LNCAP (cell line): ENCODE results near the gene TMTC2.

Experiments used
- CTCF ChIP-seq: fragments of 450-650 bp; IDR thresholded peaks from 2 replicates; pipeline ENCODE4 v1.5.1; 2017; ENCODE audit warnings: mild to moderate bottlenecking

Gene TMTC2

DNA sequence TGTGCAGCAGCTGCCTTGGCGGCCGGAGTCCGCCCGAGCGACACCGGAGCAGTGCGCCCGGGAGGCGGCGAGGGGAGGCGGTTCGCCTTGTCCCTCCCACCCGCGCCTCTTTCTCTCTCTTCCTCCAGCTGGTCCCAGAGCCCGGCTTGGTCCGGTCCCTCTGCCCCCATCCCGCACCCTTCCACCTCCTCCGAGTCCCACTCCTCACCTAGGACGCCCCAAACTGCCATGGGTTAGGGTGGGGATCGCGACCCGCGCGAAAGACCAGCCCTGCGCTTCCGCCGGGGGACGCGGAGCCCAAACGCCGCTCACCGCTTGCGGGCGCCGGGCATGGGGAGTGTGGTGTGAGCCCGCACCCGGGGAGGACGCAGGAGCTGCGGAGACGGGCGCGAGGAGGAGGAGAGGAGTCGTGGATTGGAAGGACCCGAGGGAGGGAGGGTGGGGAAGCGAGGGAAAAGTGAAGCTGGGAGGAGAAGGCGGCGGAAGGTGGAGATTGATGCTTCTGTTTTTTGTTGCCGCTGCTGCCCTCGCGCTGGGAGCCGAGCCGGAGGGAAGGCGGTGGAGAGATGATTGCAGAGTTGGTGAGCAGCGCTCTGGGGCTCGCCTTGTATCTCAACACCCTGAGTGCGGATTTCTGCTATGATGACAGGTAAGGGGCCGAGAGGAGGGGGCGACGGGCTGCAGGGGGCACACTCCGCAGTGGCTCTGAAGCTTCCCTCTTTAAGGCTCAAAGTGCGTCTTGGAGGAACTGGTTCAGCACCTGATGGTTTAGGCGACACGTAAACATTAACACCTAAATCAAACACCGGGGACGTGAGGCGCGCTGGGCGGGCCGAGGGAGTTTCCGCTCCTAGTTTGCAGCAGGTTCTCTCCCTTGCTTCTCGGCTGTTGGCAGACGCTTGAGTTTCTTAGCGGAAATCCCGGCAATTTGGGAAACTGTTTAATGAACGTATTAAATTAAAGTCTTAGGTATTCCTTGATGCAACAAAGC, 610 bp downstream of the TMTC2 start:
- TF ChIP-seq CTCF = no peak

- 0 out of 2 replicates have a peak, but pooled peaks have one; percentile 16 for TF ChIP-seq CTCF
These were observed 1.4 kb downstream of the TMTC2 start for GRCh38 chr12:82688035-82688501.

- no peak for TF ChIP-seq CTCF
These were observed 1.9 kb downstream of the TMTC2 start for GRCh38 chr12:82688596-82688995.

GRCh38 chr12:82690006-82690405, 3.3 kb downstream of the TMTC2 start:
- TF ChIP-seq CTCF = no peak

DNA sequence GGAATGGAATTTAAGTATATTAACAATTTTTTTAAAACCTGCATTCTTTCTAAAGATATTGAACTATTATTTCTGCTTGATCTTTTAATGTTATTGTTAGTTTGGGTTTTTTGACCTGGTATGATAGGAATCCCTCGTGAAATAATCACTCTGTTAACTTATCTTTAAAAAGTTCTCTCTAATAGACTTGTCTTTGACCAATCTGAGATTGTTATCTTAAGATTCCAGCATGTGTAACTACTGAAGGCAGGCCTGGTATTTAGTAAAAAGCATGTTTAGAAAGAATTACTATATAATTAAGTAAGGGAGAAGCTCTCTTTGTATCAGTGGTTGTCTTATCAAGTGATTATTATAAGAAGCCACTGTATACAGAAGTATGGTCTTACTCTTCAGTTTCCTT, 4.8 kb downstream of the TMTC2 start:
- no peak for TF ChIP-seq CTCF

- no peak for TF ChIP-seq CTCF
These were observed 7.6 kb downstream of the TMTC2 start for GRCh38 chr12:82694276-82694675.

GRCh38 chr12:82694970-82695369, 8.3 kb downstream of the TMTC2 start:
- TF ChIP-seq CTCF = no peak
